DND-41 (cell line): ENCODE measurements around the gene NPB.

Experiments
- EZH2 ChIP-seq: IDR thresholded peaks from 3 replicates; pipeline ENCODE4 v1.6.1; 2012; ENCODE audit warnings: borderline replicate concordance, low read depth, mild to moderate bottlenecking, moderate library complexity, low read length, inconsistent platforms; ENCODE audit not compliant: severe bottlenecking
- TF ChIP-seq, protein P1 (sequence below): IDR thresholded peaks from 2 replicates; pipeline ENCODE4 v1.5.1; 2012; ENCODE audit warnings: borderline replicate concordance, low read length, moderate library complexity, mild to moderate bottlenecking; ENCODE audit not compliant: poor library complexity, severe bottlenecking; ENCODE audit errors: extremely low read depth

GRCh38 chr17:81922566-81923301, 20.7 kb downstream of the NPB start:
- TF ChIP-seq, protein P1, sequence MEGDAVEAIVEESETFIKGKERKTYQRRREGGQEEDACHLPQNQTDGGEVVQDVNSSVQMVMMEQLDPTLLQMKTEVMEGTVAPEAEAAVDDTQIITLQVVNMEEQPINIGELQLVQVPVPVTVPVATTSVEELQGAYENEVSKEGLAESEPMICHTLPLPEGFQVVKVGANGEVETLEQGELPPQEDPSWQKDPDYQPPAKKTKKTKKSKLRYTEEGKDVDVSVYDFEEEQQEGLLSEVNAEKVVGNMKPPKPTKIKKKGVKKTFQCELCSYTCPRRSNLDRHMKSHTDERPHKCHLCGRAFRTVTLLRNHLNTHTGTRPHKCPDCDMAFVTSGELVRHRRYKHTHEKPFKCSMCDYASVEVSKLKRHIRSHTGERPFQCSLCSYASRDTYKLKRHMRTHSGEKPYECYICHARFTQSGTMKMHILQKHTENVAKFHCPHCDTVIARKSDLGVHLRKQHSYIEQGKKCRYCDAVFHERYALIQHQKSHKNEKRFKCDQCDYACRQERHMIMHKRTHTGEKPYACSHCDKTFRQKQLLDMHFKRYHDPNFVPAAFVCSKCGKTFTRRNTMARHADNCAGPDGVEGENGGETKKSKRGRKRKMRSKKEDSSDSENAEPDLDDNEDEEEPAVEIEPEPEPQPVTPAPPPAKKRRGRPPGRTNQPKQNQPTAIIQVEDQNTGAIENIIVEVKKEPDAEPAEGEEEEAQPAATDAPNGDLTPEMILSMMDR: no peak
- no peak for TF ChIP-seq EZH2
